GM12872 (cell line): ENCODE data around the gene TBC1D17.

Source experiments
- CTCF ChIP-seq: IDR thresholded peaks from 3 replicates; pipeline ENCODE4 v1.5.1; 2011; ENCODE audit warnings: low read depth, mild to moderate bottlenecking, low read length, moderate library complexity; ENCODE audit not compliant: insufficient read depth

The TBC1D17 gene

GRCh38 chr19:49849433-49850220 is 27.9 kb upstream of the TBC1D17 start:
- TF ChIP-seq CTCF: no peak

- TF ChIP-seq CTCF: no peak
Measured at GRCh38 chr19:49850221-49850486, 27.3 kb upstream of the TBC1D17 start.

- no peak for TF ChIP-seq CTCF
Measured at GRCh38 chr19:49850487-49851342, 26.8 kb upstream of the TBC1D17 start, which contains the start of gene PTOV1. Gene PTOV1 (plus strand): TSS chr19:49851159.

- no peak for TF ChIP-seq CTCF
Measured at GRCh38 chr19:49851456-49852259, 25.8 kb upstream of the TBC1D17 start.

GRCh38 chr19:49852631-49853126 is 24.8 kb upstream of the TBC1D17 start:
- TF ChIP-seq CTCF: no peak

GRCh38 chr19:49853852-49854377 is 23.6 kb upstream of the TBC1D17 start:
- no peak for TF ChIP-seq CTCF
